Fibroblast of the aortic adventitia (primary cell): Measurements from ENCODE around the gene PLCG2. TPM values are rescaled to one million over a fixed set of nuclear protein-coding genes. Genes with fewer than 3 reads are reported as not detected.

Experiments
- DNase-seq: peaks from one replicate; pipeline ENCODE4 v3.0.0-alpha.2; 2010; ENCODE audit warnings: low read depth
- H3K4me3 ChIP-seq: 2 replicates; pipeline ENCODE4 v1.5.1; 2011; ENCODE audit warnings: low read depth, mild to moderate bottlenecking, control low read depth, low read length, moderate library complexity
- total RNA-seq: library from RNA; depleted of rRNA; stranded (reverse); fragments of >200 nt; gene quantifications from 2 replicates; pipeline ENCODE4 v1.2.3, GENCODE V29; 2012; ENCODE audit warnings: low replicate concordance
- TF ChIP-seq, protein P1 (sequence below): IDR thresholded peaks from 2 replicates; pipeline ENCODE4 v1.5.1; 2011; ENCODE audit warnings: mild to moderate bottlenecking, low read length, control low read depth, inconsistent platforms; ENCODE audit not compliant: insufficient read depth

The PLCG2 gene
- total RNA-seq, 1 donor = 0.09 TPM

DNA sequence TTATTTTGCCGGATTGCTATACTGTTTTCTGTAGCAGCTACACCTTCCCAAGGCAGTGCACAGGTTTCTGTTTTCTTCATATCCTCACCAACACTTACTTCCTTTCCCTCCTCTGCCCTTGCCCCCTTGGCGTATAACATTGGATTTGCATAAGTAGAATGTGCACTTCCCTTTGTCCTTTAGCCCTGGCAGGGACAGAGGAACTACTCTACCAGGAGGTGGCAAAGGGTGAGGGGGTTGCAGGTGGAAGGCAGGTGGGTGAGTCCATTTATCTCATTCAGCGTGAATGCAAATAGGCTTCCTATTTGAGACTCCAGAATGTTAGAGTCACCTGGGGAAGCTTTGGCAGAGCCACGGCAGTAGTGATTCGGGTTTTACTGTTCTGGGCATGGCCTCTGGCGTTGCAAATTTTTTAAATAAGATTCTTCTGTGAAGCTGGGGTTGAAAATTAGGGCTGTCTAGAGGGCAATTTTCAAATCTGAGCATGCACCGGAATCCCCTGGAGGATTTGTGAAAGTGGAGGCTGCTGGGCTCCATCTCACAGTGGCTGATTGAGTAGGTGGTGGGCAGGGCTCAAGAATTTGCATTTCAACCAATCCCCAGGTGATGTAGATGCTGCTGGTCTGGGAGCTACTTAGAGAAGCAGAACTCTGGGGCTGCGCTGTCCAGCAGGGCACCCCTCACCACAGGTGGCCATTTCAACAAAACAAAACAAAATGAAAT, 84.7 kb downstream of the PLCG2 start:
- H3K4me3 ChIP-seq = no peak overlapping the region
- DNase-seq = no peak
- TF ChIP-seq, protein P1, sequence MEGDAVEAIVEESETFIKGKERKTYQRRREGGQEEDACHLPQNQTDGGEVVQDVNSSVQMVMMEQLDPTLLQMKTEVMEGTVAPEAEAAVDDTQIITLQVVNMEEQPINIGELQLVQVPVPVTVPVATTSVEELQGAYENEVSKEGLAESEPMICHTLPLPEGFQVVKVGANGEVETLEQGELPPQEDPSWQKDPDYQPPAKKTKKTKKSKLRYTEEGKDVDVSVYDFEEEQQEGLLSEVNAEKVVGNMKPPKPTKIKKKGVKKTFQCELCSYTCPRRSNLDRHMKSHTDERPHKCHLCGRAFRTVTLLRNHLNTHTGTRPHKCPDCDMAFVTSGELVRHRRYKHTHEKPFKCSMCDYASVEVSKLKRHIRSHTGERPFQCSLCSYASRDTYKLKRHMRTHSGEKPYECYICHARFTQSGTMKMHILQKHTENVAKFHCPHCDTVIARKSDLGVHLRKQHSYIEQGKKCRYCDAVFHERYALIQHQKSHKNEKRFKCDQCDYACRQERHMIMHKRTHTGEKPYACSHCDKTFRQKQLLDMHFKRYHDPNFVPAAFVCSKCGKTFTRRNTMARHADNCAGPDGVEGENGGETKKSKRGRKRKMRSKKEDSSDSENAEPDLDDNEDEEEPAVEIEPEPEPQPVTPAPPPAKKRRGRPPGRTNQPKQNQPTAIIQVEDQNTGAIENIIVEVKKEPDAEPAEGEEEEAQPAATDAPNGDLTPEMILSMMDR = no peak

DNA sequence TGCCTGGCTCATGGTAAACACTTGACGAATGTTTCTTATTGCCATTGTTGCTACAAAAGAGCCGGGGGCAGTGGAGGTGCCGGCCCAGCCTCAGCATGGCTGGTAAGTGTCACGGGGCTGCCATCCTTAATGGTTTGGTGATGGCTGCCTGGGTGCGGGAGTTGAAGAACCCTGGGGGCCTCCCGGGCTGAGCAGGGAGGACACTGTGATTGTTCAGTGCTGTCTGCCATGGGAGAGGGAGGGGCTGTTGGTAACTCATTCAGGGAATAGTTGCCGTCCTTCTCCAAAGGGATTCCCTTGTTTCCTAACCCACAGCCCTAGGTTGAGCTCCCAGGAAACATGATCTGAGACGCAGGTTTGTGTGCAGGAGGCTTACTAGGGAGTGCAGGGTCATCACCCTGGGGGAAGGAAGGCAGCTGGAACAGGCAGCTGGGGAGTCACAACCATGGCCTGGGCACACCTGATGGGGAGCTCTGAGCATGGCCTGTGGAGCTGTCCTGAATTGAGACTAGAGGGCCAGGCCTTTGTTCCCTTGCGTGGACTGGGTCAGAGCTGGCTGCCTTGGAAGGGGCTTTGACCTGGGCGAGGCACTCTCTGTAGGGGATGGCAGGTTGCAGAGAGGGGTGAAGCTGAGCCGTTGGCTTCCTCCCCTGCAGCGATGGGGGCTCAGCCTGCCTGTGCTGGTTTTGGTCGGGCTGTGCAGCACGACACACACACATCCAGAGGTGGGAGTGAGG, 85.7 kb downstream of the PLCG2 start:
- TF ChIP-seq, protein P1 = no peak
- H3K4me3 ChIP-seq = no peak overlapping the region
- no peak for DNase-seq

DNA sequence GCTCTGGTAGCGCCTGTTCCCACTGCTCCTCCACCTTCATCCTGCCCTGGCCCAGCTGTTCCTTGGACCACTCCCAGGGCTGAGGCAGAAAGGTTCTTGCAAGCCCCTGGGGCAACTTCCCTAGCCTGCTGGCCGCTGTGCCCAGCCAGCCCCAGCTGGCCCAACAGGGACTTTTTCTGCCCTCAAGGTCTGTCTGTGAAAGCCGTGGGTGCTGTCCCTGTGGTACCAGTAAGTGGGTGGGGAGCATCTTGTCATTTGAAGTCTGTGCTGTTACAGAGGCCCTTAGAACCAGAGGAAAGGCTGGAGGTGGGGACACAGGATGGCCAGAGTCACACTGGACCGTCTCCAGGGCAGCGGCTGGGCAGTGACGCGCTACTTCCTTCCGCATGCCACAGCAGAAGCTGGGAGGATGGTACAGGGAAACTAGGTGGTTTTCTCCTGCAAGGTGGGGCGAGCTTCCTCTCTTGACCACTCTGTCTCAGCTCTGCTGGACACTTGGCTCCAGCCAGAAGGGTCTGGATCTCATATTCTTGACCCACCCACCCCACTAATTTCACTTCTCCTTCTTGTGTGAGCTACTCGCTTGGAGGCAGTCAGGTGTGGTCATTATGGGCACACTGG, 87.8 kb downstream of the PLCG2 start:
- TF ChIP-seq, protein P1 = no peak
- DNase-seq = no peak
- no peak overlapping the region for H3K4me3 ChIP-seq

DNA sequence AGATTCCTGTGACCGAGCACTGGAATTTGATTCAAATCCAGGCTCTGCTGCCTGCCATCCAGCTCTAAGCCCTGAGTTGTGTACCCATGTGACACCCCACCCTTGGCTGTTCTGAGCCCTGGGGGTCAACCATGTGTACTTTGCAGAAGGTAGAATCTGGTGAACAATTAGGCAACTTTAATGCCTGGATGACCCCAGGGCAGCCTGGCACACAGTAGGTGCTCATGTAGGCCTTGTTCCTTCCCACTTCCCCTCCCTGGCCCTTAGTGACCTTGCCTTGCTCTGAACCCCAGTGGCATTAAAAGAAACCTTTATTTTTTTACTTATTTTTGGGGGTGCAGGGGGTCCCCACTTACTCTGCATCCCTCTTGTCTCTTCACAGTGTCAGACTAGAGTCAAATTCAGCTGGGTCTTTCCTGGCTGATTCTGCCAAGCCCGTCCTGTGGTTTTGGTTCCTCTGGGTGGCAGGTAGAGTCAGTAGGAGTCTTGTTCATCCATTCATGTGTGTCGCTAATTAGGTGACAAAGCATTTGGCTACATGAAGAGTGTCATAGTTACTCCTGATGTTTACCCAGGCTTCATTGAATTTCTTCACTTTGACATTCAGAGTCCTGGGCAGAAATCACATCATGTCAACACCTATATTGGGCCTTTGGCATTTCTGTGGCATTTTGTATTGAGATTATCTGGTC, 89.1 kb downstream of the PLCG2 start:
- TF ChIP-seq, protein P1 = no peak
- H3K4me3 ChIP-seq = no peak overlapping the region
- DNase-seq = no peak

DNA sequence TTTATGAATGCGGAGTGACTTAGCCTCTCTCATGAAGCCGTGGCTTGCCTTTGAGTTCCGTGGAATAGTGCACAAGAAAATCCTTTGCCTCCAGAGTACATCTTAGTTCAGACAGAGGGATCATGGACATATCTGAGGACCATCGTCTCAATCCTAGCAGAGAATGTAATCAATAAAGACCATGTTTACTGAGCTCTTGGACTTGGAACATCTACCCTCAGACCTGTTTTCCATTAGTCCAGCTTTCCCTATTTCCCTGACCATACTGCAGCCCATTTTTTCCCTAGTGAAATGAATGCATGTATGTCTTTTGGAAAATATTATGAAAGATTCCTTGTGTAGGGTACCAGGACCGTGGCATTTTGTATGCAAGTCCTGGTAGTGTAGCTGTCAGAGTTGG, 90.2 kb downstream of the PLCG2 start:
- DNase-seq = no peak
- H3K4me3 ChIP-seq = no peak overlapping the region
- TF ChIP-seq, protein P1 = no peak

DNA sequence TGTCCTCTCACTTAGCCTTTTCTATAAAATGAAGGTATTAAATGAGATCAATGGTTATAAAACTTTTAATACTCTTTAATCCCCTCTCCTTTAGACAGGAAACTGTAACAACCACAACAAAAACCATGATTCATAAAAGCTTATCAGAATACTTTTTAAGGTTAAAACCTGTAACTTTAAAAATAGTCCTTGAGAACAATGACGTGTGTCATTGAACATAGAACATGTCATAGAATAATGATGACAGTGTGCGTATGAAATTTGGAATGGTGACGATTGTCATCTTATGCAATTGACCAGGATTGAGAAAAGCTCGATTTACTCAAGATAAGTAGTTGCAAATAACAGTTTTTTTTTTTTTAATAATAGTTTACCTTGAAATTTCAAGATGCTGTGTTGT, 94.1 kb downstream of the PLCG2 start:
- no peak overlapping the region for H3K4me3 ChIP-seq
- TF ChIP-seq, protein P1 = no peak
- DNase-seq = no peak
